Stimulated activated naive CD8-positive, alpha-beta T cell treated with anti-CD3 and anti-CD28 coated beads, Interleukin-15, amount 100 ng/mL, for 72 hours (primary cell): ENCODE measurements around the gene VPS45.

Experiments
- ATAC-seq: fragments of 150-1000 bp; cut with Tn5 transposase; 2 replicates; pipeline ENCODE4 v1.10.0; 2021; ENCODE audit warnings: mild to moderate bottlenecking, moderate library complexity
- DNase-seq, 2 donors: peaks; one replicate each; pipeline ENCODE4 v3.0.0; 2021 to 2022
- H3K27ac Mint-ChIP-seq, 2 donors: one replicate each; pipeline ENCODE4 v1.8.0; 2022; ENCODE audit warnings: mild to moderate bottlenecking in 2 of 2, mixed read lengths in 2 of 2, moderate library complexity in 2 of 2
- H3K27me3 Mint-ChIP-seq: one replicate; pipeline ENCODE4 v1.8.0; 2022; ENCODE audit warnings: mixed read lengths
- H3K4me1 Mint-ChIP-seq: one replicate; pipeline ENCODE4 v1.8.0; 2022; ENCODE audit warnings: mild to moderate bottlenecking, mixed read lengths
- H3K4me3 Mint-ChIP-seq, 2 donors: one replicate each; pipeline ENCODE4 v1.8.0; 2022; ENCODE audit warnings: mild to moderate bottlenecking in 2 of 2, mixed read lengths in 2 of 2, moderate library complexity in 1 of 2
- H3K9me3 Mint-ChIP-seq, 2 donors: one replicate each; pipeline ENCODE4 v1.8.0; 2022; ENCODE audit warnings: mixed read lengths in 2 of 2

The VPS45 gene

DNA sequence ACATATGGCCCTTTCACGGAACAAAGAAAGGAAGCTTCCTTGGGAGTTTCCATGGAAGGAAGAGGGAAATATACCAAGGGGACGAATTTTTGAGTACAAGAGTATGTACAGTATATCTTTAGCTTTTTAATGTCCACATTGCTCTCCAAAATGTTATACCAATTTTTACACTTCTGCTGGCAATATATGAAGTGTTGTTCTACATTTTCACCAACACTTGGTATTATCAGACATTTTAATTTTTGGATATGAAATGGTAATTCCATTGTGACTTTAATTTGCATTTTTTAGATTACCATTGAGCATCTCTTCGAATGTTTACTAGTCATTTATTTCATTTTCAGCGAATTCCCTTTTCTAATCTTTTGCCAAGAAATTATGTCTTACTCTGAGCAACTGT is 5.5 kb upstream of the VPS45 start:
- no peaks in the 10 kb centered on the region for H3K9me3 Mint-ChIP-seq

DNA sequence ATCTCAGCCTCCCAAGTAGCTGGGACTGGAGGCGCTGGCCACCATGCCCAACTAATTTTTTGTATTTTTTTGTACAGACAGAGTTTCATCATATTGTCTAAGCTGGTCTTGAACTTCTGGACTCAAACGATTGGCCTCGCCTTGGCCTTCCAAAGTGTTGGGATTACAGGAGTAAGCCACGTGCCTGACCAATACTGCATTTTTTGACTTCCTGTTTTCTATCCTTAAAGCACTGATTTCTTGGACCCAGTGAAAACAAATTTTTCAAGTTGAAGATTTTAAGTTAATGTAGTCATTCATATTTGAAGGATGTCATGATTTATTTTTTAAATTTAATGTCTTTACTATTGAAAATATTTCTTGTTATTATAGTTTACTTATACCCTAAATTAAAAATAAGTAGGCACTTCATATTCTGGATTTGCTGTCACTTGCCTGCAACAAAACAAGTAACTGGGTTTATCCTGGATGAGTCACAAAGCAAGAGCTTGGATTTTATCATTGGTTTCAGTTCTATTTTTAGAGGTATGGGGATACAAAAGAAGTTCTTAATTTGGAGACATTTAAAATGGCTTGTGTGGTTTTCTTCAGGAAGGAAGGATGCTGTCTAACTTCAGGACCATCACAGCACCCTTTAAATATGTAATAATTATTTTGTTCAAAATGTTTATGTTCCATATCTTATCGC is 2.2 kb upstream of the VPS45 start:
- Mint-ChIP-seq H3K4me3 (peak overlapping the region; percentile 8 to 59), H3K27me3 (no peaks in the 10 kb centered on the region), H3K27ac (no peak overlapping the region), H3K4me1 (peaks cover 27% of the 10 kb centered on the region), H3K9me3 (no peaks in the 10 kb centered on the region)
- DNase-seq (no peak), ATAC-seq (no peak)

More for the DNA sequence above, 5.5 kb upstream of the VPS45 start:
- H3K27me3 Mint-ChIP-seq, result no peaks in the 10 kb centered on the region
- H3K4me1 Mint-ChIP-seq, result peaks cover 7% of the 10 kb centered on the region
- no peak for ATAC-seq
- H3K4me3 Mint-ChIP-seq, result no peak overlapping the region
- no peak overlapping the region for H3K27ac Mint-ChIP-seq
- DNase-seq, result no peak

DNA sequence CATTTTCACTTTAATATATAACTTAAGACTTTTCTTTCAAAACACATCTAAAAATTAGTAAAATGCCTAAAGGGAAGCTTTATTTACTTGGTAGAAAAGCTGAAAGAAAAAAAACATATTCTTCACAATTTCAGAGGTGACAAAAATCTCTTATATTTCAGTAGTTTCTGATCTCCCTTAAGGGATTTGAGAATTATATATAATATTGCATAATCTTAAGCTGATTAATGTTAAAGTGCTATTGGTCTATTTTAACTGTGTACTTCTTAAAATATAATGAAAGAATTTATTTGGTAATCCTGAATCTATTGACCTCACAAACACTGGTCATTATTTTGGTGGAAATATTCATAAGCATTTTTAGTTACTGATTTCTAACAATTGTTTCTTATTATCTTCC is 1.2 kb upstream of the VPS45 start:
- no peaks in the 10 kb centered on the region for H3K9me3 Mint-ChIP-seq
- ATAC-seq (no peak), DNase-seq (no peak)
- peaks cover 27% of the 10 kb centered on the region for H3K4me1 Mint-ChIP-seq
- H3K4me3 Mint-ChIP-seq, result peak overlapping the region; percentile 97 to 98
- H3K27ac Mint-ChIP-seq, result peak overlapping the region in 1 of 2 donors; percentile 98
- no peaks in the 10 kb centered on the region for H3K27me3 Mint-ChIP-seq

DNA sequence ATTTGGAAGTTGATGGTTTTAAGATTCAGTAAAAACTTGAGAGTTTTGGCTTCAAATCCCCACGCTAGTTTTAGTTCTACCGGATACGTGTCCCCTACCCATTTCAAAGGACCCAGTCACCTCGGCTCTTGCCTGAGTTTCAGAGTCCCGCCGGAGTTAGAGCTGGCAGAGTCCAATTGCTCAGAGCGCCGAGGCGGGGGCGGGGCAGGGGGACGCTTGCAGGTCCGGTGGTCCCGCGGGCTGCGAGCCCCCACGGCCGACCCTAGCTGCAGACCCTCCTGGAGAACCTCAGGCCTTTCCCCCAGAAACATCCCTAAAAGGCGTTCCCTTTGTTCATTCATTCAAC is 765 bp upstream of the VPS45 start:
- DNase-seq (peak; percentile 46 to 53), ATAC-seq (peak; percentile 67)
- peaks cover 27% of the 10 kb centered on the region for H3K4me1 Mint-ChIP-seq
- H3K9me3 Mint-ChIP-seq, result no peaks in the 10 kb centered on the region
- H3K27ac Mint-ChIP-seq, result peak overlapping the region; percentile 98 to 99
- H3K27me3 Mint-ChIP-seq, result no peaks in the 10 kb centered on the region
- peak overlapping the region; percentile 97 to 98 for H3K4me3 Mint-ChIP-seq

DNA sequence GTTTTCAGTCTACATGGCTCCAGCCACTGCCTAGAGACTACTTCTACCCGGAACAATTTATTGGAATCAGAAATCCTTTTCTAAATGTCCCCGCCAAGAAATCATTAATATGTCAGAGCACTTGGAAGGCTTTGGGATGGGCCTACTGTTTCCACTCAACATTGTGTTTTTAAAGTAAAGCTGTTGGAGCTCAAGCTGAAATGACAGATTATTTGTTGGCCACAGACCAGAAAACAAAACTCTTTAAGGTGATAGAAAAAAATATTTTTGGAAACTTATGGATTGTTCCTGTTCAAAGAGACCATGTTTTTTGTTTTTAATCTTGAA is 496 bp downstream of the VPS45 start:
- H3K27me3 Mint-ChIP-seq, result no peaks in the 10 kb centered on the region
- ATAC-seq (no peak), DNase-seq (no peak)
- H3K4me3 Mint-ChIP-seq, result peak overlapping the region; percentile 97 to 98
- H3K9me3 Mint-ChIP-seq, result no peaks in the 10 kb centered on the region
- peaks cover 27% of the 10 kb centered on the region for H3K4me1 Mint-ChIP-seq
- H3K27ac Mint-ChIP-seq, result peak overlapping the region in 1 of 2 donors; percentile 98

DNA sequence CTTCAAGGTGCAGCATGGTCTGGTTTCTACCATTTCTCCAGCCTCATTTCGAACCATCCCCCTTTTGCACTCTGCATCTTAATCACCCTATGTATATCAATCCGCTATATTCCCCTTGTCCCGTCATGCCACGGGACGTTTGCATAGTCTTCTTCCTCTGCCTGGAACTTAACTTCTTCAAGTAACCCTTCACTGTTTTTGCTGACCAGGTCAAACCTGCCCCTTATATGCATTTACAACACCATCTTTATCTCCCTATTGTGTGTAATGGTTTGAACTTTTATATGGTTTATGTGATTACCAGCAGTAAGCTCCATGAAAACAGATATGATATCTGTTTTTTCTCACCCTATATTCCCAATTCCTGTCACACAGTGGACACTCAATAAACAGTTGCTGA is 2.3 kb downstream of the VPS45 start:
- H3K27ac Mint-ChIP-seq, result no peak overlapping the region
- DNase-seq (no peak), ATAC-seq (no peak)
- no peaks in the 10 kb centered on the region for H3K9me3 Mint-ChIP-seq
- peak overlapping the region; percentile 4 to 27 for H3K4me3 Mint-ChIP-seq
- peaks cover 27% of the 10 kb centered on the region for H3K4me1 Mint-ChIP-seq
- H3K27me3 Mint-ChIP-seq, result no peaks in the 10 kb centered on the region

DNA sequence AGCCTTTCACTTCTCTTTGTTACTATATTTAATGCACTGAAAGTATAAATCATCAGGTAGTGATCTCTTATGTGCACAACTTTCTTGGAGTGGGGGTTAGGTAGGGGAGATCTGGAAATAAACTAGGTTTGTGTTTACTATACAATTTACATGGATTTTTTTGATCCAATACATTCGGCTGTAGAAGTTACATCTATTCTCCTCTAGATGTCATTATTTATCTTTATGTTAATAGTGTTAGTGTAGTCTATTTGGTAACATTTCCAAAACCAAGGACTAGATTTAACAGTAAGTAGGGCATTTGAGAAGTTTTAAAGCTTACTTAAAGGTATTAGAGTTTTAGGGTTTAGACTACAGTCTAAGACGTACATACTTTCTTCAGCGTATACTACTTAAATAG is 5.4 kb downstream of the VPS45 start:
- no peaks in the 10 kb centered on the region for H3K27me3 Mint-ChIP-seq
- no peak overlapping the region for H3K27ac Mint-ChIP-seq
- no peak overlapping the region for H3K4me3 Mint-ChIP-seq
- ATAC-seq, result peak; percentile 50
- H3K9me3 Mint-ChIP-seq, result no peaks in the 10 kb centered on the region
- no peak for DNase-seq
- peaks cover 20% of the 10 kb centered on the region for H3K4me1 Mint-ChIP-seq

DNA sequence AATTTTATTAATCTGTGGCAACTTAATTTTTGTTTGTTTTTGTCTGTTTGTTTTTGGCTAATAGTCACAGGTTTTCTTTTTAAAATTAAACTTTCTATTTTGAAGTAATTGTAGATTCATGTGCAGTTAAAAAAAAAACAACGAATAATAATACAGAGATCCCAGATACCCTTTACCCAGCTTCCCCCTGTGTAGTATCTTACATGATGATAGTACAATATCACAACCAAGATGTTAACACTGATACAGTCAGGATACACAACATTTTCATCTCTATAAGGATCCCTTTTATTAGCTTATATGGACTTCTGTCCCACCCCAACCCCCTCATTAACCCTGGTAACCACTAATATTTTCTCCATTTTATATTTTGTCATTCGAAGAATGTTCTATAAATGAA is 5.9 kb downstream of the VPS45 start:
- no peak for DNase-seq
- ATAC-seq, result no peak
- Mint-ChIP-seq H3K27me3 (no peaks in the 10 kb centered on the region), H3K9me3 (no peaks in the 10 kb centered on the region), H3K27ac (no peak overlapping the region), H3K4me1 (peaks cover 15% of the 10 kb centered on the region), H3K4me3 (no peak overlapping the region)

DNA sequence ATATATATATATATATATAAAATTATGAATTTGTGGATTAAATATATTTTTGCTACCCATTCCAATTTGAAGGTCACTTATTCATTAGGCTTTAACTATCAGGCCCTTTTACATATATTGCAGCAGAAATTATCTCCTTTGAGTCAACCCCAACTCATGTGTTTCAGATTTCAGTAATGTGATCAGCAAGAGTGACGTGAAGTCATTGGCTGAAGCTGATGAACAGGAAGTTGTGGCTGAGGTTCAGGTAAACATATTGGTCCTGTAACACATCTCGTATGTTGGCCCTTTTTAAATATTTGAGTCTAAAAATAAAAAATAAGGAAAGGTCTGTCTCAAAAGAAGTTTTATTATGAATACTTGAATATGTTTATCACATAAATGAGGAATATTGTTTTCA is 8.5 kb downstream of the VPS45 start:
- DNase-seq (no peak), ATAC-seq (peak; percentile 56)
- Mint-ChIP-seq H3K4me3 (no peak overlapping the region), H3K27me3 (no peaks in the 10 kb centered on the region), H3K27ac (no peak overlapping the region), H3K9me3 (no peaks in the 10 kb centered on the region), H3K4me1 (no peaks in the 10 kb centered on the region)

DNA sequence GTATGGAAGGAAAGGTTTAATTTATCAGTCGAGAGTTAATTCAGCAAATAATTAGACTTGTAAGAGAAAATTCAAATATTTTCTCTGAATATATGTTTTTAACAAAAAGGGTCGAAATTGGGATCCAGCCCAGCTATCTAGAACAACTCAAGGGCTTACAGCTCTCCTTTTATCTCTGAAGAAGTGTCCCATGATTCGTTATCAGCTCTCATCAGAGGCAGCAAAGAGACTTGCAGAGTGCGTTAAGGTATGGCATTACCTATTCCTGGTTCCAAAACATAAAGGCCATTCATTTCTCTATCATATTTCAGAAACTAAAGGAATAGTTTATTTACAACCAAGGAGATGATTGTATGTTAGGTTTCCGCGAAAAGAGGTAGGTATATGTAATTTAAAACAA is 9.4 kb downstream of the VPS45 start:
- H3K27me3 Mint-ChIP-seq, result no peaks in the 10 kb centered on the region
- ATAC-seq (no peak), DNase-seq (no peak)
- H3K4me1 Mint-ChIP-seq, result no peaks in the 10 kb centered on the region
- no peak overlapping the region for H3K27ac Mint-ChIP-seq
- H3K4me3 Mint-ChIP-seq, result no peak overlapping the region
- H3K9me3 Mint-ChIP-seq, result no peaks in the 10 kb centered on the region

DNA sequence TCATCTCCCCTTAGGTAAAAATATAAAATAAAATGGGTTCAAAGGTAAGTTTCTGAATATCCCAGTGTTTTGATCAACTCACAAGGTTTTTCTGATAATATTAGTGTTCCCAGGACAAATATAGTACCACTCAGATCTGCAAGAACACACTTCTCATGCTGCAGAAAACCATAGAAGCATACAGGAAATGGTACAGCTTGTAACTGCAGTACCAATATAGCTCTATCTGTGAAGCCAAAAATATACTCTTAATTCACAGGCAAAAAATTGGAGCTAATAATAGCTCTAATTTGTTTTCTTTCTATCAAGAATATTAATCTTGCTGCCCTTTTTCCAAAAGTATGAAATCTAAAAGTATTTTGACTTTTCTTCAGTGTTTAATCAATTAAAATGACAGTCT is 13.2 kb downstream of the VPS45 start:
- Mint-ChIP-seq H3K27ac (no peak overlapping the region), H3K4me1 (no peaks in the 10 kb centered on the region), H3K4me3 (no peak overlapping the region), H3K27me3 (no peaks in the 10 kb centered on the region), H3K9me3 (no peaks in the 10 kb centered on the region)
- no peak for ATAC-seq
- no peak for DNase-seq

DNA sequence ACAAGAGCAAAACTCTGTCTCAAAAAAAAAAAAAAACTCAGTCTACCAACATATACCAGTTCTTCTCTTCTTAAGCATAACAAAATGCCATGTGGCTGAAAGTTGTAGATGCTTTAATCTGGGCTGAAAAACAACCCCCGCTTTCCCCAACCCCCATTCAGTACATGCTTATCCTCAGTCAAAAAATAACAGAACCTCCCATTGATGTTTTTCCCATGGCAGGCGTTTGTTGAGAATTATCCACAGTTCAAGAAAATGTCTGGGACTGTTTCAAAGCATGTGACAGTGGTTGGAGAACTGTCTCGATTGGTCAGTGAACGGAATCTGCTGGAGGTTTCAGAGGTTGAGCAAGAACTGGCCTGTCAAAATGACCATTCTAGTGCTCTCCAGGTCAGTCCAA is 14.9 kb downstream of the VPS45 start:
- Mint-ChIP-seq H3K4me1 (no peaks in the 10 kb centered on the region), H3K27me3 (no peaks in the 10 kb centered on the region), H3K4me3 (no peak overlapping the region), H3K9me3 (no peaks in the 10 kb centered on the region), H3K27ac (no peak overlapping the region)
- DNase-seq (no peak), ATAC-seq (no peak)

DNA sequence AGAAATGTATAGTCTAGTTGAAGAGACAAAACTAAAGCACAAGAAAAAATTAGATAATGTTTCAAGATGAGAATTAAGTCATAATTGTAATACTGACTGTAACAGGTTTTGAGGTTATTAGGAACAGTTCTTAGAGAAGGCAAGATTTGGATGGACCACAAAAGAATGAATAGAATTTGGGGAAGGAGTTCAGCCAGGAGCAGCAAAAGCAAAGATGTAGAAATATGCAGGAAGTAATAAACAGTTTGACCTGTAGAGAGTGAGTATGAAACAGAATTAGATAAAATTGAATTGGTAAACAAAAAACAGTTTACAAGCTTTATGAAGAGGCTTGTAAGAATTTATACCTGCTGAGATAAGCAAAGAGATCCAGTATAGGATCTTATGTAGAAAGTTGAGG is 16.3 kb downstream of the VPS45 start:
- H3K27ac Mint-ChIP-seq, result no peak overlapping the region
- no peak overlapping the region for H3K4me3 Mint-ChIP-seq
- DNase-seq, result no peak
- no peak for ATAC-seq
- no peaks in the 10 kb centered on the region for H3K27me3 Mint-ChIP-seq
- H3K9me3 Mint-ChIP-seq, result no peaks in the 10 kb centered on the region
- no peaks in the 10 kb centered on the region for H3K4me1 Mint-ChIP-seq

DNA sequence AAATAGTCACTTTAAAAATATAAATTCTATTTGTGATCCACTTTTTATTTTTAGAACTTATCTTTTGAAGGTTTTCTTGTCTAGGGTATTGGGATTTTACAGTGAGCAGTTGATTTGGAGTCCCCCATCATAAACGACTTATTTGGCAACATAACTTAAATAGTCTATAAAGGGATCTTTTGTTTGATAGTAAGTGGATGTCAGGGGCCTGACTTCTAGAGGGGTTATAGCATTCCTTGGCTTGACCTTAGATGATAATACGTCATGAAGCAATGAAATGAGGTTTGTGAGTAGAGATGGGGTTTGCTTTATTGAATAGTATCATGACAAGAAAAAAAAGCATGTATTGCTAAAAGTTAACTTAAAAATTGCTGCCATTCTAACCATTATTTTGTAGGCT is 17.8 kb downstream of the VPS45 start:
- ATAC-seq, result no peak
- no peak for DNase-seq
- no peak overlapping the region for H3K27ac Mint-ChIP-seq
- H3K4me3 Mint-ChIP-seq, result no peak overlapping the region
- H3K9me3 Mint-ChIP-seq, result no peaks in the 10 kb centered on the region
- no peaks in the 10 kb centered on the region for H3K27me3 Mint-ChIP-seq
- peaks cover 6% of the 10 kb centered on the region for H3K4me1 Mint-ChIP-seq

DNA sequence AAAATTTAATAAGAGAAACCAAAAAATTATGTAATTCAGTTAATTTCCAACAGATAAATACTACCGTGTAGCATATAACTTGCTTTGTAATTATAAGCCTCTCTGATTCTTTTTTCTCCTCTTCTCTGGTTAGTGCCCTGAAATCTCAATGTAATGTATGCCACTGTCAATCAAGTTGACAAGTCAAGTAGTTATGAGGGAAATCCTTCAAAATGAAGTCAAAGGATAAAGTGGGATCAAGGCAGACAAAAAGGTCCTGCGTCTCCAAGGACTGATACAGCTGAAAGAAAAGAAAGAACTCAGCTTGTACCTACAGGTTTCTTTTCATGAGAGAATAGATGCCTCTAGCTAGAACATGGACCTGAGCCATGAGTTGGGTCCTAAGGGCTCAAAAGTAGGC is 19.8 kb downstream of the VPS45 start:
- no peaks in the 10 kb centered on the region for H3K9me3 Mint-ChIP-seq

DNA sequence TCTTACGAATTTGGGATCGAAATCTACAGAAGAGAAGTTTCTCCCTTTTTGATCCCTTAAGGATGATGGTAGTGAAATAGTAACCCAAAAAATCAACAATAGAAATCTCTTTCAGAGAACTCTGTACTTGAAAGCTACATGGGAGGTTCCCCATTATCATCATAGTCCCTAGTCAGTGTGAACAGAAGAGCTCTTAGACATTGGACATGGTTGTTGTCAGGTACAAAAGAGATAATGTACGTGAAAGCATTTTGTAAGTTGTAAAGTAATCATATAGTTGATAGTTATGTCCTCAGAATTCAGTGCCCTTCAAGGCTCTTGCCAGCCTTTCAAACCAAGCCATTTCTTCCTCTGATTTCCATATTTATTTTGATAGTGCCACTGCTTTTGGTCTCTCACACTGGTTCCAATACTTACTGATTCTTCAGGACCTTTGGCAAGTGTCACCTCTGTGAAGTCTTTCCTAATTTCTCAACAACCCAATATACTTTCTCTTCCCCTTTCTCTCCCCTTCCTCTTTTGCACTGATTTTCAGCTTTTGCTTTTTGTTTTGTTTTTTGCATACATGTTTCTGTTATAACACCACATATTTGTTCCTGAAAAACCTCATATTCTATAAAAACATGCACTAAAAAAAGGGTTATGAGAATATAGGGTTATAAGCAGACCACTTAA is 22.4 kb downstream of the VPS45 start:
- ATAC-seq (no peak), DNase-seq (no peak)
- Mint-ChIP-seq H3K4me1 (peaks cover 20% of the 10 kb centered on the region), H3K4me3 (no peak overlapping the region), H3K27ac (no peak overlapping the region), H3K27me3 (no peaks in the 10 kb centered on the region), H3K9me3 (no peaks in the 10 kb centered on the region)

More for the DNA sequence above, 19.8 kb downstream of the VPS45 start:
- Mint-ChIP-seq H3K27me3 (no peaks in the 10 kb centered on the region), H3K4me1 (peaks cover 14% of the 10 kb centered on the region), H3K27ac (no peak overlapping the region), H3K4me3 (no peak overlapping the region)
- no peak for DNase-seq
- no peak for ATAC-seq
